HFF-Myc (cell line): ENCODE results near the gene SLC1A7.

Experiments used
- DNase-seq: peaks from one replicate; pipeline ENCODE4 v3.0.0-alpha.2; 2011; ENCODE audit warnings: low read depth; ENCODE audit errors: extremely low read depth
- H3K4me3 ChIP-seq: replicated peaks from 2 replicates; pipeline ENCODE4 v1.5.1; 2011; ENCODE audit warnings: low read depth, mild to moderate bottlenecking, control low read depth, low read length
- CTCF ChIP-seq: IDR thresholded peaks from 2 replicates; pipeline ENCODE4 v1.5.1; 2012; ENCODE audit warnings: mild to moderate bottlenecking, low read depth, low read length, control low read depth; ENCODE audit errors: missing control alignments

The SLC1A7 gene

GRCh38 chr1:53051676-53052075, 90.8 kb downstream of the SLC1A7 start:
- H3K4me3 ChIP-seq, result no peak overlapping the region
- no peak for TF ChIP-seq CTCF

GRCh38 chr1:53050310-53050709, 92.1 kb downstream of the SLC1A7 start:
- no peak for TF ChIP-seq CTCF
- no peak overlapping the region for H3K4me3 ChIP-seq
- no peak for DNase-seq

More at GRCh38 chr1:53051676-53052075, 90.8 kb downstream of the SLC1A7 start:
- no peak for DNase-seq

GRCh38 chr1:53049574-53049967, 92.9 kb downstream of the SLC1A7 start:
- DNase-seq, result no peak
- no peak overlapping the region for H3K4me3 ChIP-seq
- TF ChIP-seq CTCF, result no peak

- TF ChIP-seq CTCF, result no peak
- DNase-seq, result no peak
Observed at GRCh38 chr1:53048960-53049573, 93.4 kb downstream of the SLC1A7 start.

GRCh38 chr1:53047737-53048736, 94.4 kb downstream of the SLC1A7 start:
- H3K4me3 ChIP-seq, result no peak overlapping the region
- peak; percentile 51 for DNase-seq
- no peak for TF ChIP-seq CTCF

More at GRCh38 chr1:53048960-53049573, 93.4 kb downstream of the SLC1A7 start:
- no peak overlapping the region for H3K4me3 ChIP-seq

GRCh38 chr1:53046930-53047329, 95.5 kb downstream of the SLC1A7 start:
- TF ChIP-seq CTCF, result no peak
- no peak overlapping the region for H3K4me3 ChIP-seq
- DNase-seq, result no peak
